ENCODE measurements around the gene GMPR. TPM values are rescaled to one million over a fixed set of nuclear protein-coding genes. Genes with fewer than 3 reads are reported as not detected.

Gene GMPR
- total RNA-seq, 1 donor from 2014 or later: 126 TPM

GRCh38 chr6:16199804-16200203, 38.6 kb upstream of the GMPR start:
- Histone ChIP-seq H3K36me3 (no peaks in the 10 kb centered on the region), H3K4me1 (no peaks in the 10 kb centered on the region), H3K27me3 (ENCODE audit: low read depth) (peaks cover 21% of the 10 kb centered on the region), H3K27ac (replicated peaks) (no peak overlapping the region), H3K4me3 (peak overlapping the region; percentile 34), H3K9me3 (replicated peaks) (no peaks in the 10 kb centered on the region)
- TF ChIP-seq CTCF (IDR thresholded peaks at IDR 0.05; ENCODE audit: borderline replicate concordance): no peak
- DNase-seq: no peak
- intact Hi-C loops (cut with micrococcal nuclease): no loop called here

- no peak for TF ChIP-seq CTCF (IDR thresholded peaks at IDR 0.05; ENCODE audit: borderline replicate concordance)
- no peaks in the 10 kb centered on the region for H3K36me3 ChIP-seq
- H3K4me3 ChIP-seq: peak overlapping the region; percentile 34
- H3K4me1 ChIP-seq: peaks cover 6% of the 10 kb centered on the region
- H3K9me3 ChIP-seq (replicated peaks): no peaks in the 10 kb centered on the region
- H3K27me3 ChIP-seq (ENCODE audit: low read depth): peaks cover 16% of the 10 kb centered on the region
- intact Hi-C loops (cut with micrococcal nuclease): no loop called here
- H3K27ac ChIP-seq (replicated peaks): no peak overlapping the region
- DNase-seq: no peak
Observed at GRCh38 chr6:16200321-16200883, 38.0 kb upstream of the GMPR start.

GRCh38 chr6:16201706-16202105, 36.7 kb upstream of the GMPR start:
- Histone ChIP-seq H3K9me3 (replicated peaks) (no peaks in the 10 kb centered on the region), H3K4me3 (no peak overlapping the region), H3K27ac (replicated peaks) (no peak overlapping the region), H3K4me1 (peaks cover 16% of the 10 kb centered on the region), H3K36me3 (no peaks in the 10 kb centered on the region), H3K27me3 (ENCODE audit: low read depth) (peaks cover 8% of the 10 kb centered on the region)
- no peak for TF ChIP-seq CTCF (IDR thresholded peaks at IDR 0.05; ENCODE audit: borderline replicate concordance)
- DNase-seq: no peak
- intact Hi-C loops (cut with micrococcal nuclease): no loop called here

GRCh38 chr6:16204653-16205376, 33.6 kb upstream of the GMPR start:
- no peaks in the 10 kb centered on the region for H3K9me3 ChIP-seq (replicated peaks)
- H3K4me1 ChIP-seq: peaks cover 18% of the 10 kb centered on the region
- no peak for DNase-seq
- H3K27ac ChIP-seq (replicated peaks): peak overlapping the region; percentile 66
- H3K4me3 ChIP-seq: no peak overlapping the region
- TF ChIP-seq CTCF (IDR thresholded peaks at IDR 0.05; ENCODE audit: borderline replicate concordance): no peak
- intact Hi-C loops (cut with micrococcal nuclease): no loop called here
- H3K27me3 ChIP-seq (ENCODE audit: low read depth): no peaks in the 10 kb centered on the region
- no peaks in the 10 kb centered on the region for H3K36me3 ChIP-seq

DNA sequence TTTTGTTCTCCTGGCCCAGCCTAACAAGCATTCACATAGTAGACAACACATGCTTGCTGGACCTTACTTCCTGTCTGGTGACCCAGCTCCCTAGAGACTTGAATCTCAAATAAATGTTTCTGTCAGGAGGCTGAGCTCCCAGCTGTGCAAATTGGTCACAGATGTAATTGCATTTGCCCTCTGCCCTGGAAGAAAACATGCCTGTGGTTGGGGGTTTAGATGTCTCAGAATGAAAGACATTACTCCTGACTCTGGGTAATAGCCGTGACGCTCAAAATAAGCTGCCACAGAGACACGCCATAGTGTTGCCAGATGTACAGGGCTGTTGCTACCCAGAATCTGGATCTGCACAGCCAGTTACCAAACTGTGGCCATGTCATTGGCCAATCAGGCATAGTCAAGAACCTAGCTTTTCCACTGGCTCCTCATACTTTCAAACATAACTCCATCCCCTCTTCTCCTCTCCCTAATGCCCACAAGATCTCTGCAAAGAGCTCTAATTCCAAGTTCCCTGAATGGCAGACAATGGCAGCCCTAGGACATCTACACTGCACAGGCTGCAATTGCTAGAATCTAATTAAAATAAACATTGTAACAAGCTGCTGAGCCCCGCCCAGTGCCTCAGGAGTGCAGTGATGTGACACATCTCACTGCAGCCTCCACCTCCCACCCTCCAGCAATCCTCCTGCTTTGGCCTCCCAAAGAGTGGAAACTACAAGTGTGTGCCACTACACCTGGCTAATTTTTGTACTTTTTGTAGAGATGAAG, 32.8 kb upstream of the GMPR start:
- no peaks in the 10 kb centered on the region for H3K36me3 ChIP-seq
- intact Hi-C loops (cut with micrococcal nuclease): no loop called here
- H3K27ac ChIP-seq (replicated peaks): peak overlapping the region; percentile 66
- peaks cover 18% of the 10 kb centered on the region for H3K4me1 ChIP-seq
- no peak overlapping the region for H3K4me3 ChIP-seq
- H3K27me3 ChIP-seq (ENCODE audit: low read depth): no peaks in the 10 kb centered on the region
- DNase-seq: no peak
- no peak for TF ChIP-seq CTCF (IDR thresholded peaks at IDR 0.05; ENCODE audit: borderline replicate concordance)
- H3K9me3 ChIP-seq (replicated peaks): no peaks in the 10 kb centered on the region

Data from left ventricle myocardium inferior (tissue), 1 donor.